Ovary (tissue), 9 donors: ENCODE results near the gene KREMEN1. TPM values are rescaled to one million over a fixed set of nuclear protein-coding genes. Genes with fewer than 3 reads are reported as not detected.

Source experiments
- DNase-seq, 5 donors: peaks; one replicate each; pipeline ENCODE4 v3.0.0-alpha.2; 2019 to 2020
- H3K27ac ChIP-seq, 2 donors: fragments of 200-600 bp; one replicate each; pipeline versions ENCODE4 v1.5.1 to v1.8.0; 2019 to 2022
- H3K27me3 ChIP-seq: fragments of 200-600 bp; one replicate; pipeline ENCODE4 v1.8.0; 2022
- H3K36me3 ChIP-seq: fragments of 200-600 bp; sonication (generic); one replicate; pipeline ENCODE4 v1.5.1; 2019
- H3K4me1 ChIP-seq: one replicate; pipeline ENCODE4 v1.8.1; 2013; ENCODE audit warnings: mild to moderate bottlenecking, moderate library complexity; ENCODE audit not compliant: insufficient read depth
- H3K4me3 ChIP-seq: fragments of 200-600 bp; sonication (generic); one replicate; pipeline ENCODE4 v1.5.1; 2017
- H3K9me3 ChIP-seq, 2 donors: fragments of 200-600 bp in 1 of 2; sonication (generic) in 1 of 2; one replicate each; pipeline versions ENCODE4 v1.5.1 to v1.8.1; 2013 to 2019; ENCODE audit warnings: mild to moderate bottlenecking in 1 of 2, moderate library complexity in 1 of 2
- EP300 ChIP-seq: sonication (generic); formaldehyde crosslinking; IDR thresholded peaks from one replicate; pipeline ENCODE4 v1.6.1; 2017; ENCODE audit warnings: antibody characterized with exemption
- POLR2A ChIP-seq: fragments of 450-650 bp; IDR thresholded peaks from one replicate; pipeline ENCODE4 v1.6.1; 2017; ENCODE audit warnings: antibody characterized with exemption, mild to moderate bottlenecking, moderate library complexity
- WGBS, 3 donors: extraction: QIAGEN DNeasy Blood & Tissue Kit in 1 of 3; methylation state at CpG; one replicate each; pipeline versions ENCODE4 v1.1.5 to v1.1.7; 2013 to 2017; 5-methylcytosine and 5-hydroxymethylcytosine counted together
- intact Hi-C, 4 donors: fragments of 100-400 bp; cut with DNase I; formaldehyde crosslinking; loops; one replicate each; pipeline versions ENCODE4 v1.11.0 to v1.15.1; 2022 to 2023
- polyA plus RNA-seq, 2 donors: library from polyadenylated mRNA; stranded (reverse); fragments of 200-250 nt in 1 of 2; fragments of 350-450 nt in 1 of 2; fragmentation: Illumina TruSeq in 1 of 2; extraction: RNeasy Lipid Tissue Mini Kit (QIAGEN cat#74804) in 1 of 2; gene quantifications; one replicate each; pipeline ENCODE4 v1.2.3, GENCODE V29; 2013 to 2014
- total RNA-seq, 7 donors: library from RNA; depleted of rRNA in 2 of 7; stranded (reverse); fragments of >200 nt in 2 of 7; fragmentation: NEBNext Ultra II Directional in 3 of 7; extraction: Animal tissue kit (Norgen Biotek cat#: 25700) in 3 of 7; gene quantifications; one replicate each; pipeline versions ENCODE4 v1.1.0 to v1.2.4, GENCODE V29; 2016 to 2023
- TF ChIP-seq, protein P1 (sequence below), 3 donors: fragments of 450-650 bp in 2 of 3; fragments of 200-600 bp in 1 of 3; IDR thresholded peaks; one replicate each; pipeline versions ENCODE4 v1.5.1 to v1.8.0; 2016 to 2022; ENCODE audit warnings: antibody characterized with exemption in 3 of 3, mild to moderate bottlenecking in 1 of 3
- donor health status: DM: no; HTN: no; CAD: no; lungs with moderate emphysema.
- donor health status: DM: no; HTN: no; CAD: no.
- donor health status: Bipolar disorder and iron deficiency.
- donor health status: DM: yes; HTN: yes; CAD: no.
- donor health status: DM: no; HTN: no; CAD: no.
- donor health status: DM: yes; HTN: yes; CAD: no.

The KREMEN1 gene
- total and polyA plus RNA-seq, 9 donors: 15.4 to 49.5 (median 35.6) TPM

DNA sequence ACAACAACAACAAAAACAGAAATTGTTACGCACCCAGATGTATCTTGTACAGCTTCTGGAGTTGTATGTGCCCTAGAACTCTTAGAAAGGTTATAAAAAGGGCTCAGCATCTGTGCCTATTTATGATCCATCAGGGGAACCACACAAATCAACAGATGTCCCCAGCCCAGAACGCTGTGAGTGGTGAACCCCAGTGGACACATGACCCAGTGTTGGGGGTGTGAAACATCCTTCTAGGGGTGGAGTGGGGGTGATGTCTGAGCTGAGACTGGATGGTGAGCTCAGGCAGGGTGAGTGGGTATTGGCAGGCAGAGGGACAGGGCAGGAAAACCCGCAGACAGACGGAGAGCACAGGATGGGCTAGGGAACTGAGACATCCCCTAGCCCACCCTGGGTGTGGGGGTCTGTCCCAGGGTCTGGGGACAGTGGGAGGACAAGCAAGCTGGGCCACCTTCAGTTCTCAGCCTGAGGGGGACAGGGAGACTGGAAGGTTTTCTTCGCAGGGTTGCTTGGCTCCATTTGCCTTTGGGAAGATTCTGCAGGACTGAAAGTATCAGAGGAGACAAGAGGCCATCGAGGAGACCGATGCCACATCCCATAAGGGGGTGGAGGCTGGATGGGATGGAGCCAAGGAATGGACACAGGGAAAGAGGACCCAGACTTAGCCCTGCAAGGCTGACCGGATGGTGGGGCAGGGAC, 127.0 kb downstream of the KREMEN1 start:
- Histone ChIP-seq H3K27ac (no peak overlapping the region), H3K9me3 (no peaks in the 10 kb centered on the region), H3K4me3 (no peak overlapping the region), H3K36me3 (no peaks in the 10 kb centered on the region), H3K27me3 (no peaks in the 10 kb centered on the region), H3K4me1 (no peaks in the 10 kb centered on the region)
- intact Hi-C loops: no loop called here
- TF ChIP-seq, protein P1, sequence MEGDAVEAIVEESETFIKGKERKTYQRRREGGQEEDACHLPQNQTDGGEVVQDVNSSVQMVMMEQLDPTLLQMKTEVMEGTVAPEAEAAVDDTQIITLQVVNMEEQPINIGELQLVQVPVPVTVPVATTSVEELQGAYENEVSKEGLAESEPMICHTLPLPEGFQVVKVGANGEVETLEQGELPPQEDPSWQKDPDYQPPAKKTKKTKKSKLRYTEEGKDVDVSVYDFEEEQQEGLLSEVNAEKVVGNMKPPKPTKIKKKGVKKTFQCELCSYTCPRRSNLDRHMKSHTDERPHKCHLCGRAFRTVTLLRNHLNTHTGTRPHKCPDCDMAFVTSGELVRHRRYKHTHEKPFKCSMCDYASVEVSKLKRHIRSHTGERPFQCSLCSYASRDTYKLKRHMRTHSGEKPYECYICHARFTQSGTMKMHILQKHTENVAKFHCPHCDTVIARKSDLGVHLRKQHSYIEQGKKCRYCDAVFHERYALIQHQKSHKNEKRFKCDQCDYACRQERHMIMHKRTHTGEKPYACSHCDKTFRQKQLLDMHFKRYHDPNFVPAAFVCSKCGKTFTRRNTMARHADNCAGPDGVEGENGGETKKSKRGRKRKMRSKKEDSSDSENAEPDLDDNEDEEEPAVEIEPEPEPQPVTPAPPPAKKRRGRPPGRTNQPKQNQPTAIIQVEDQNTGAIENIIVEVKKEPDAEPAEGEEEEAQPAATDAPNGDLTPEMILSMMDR (IDR thresholded peaks at IDR 0.05): no peak
- no peak for TF ChIP-seq EP300
- TF ChIP-seq POLR2A: no peak
- WGBS, 3 donors: 76 to 78% (median 78%) methylated on average over 8 of the region's 8 CpGs
- DNase-seq: no peak

DNA sequence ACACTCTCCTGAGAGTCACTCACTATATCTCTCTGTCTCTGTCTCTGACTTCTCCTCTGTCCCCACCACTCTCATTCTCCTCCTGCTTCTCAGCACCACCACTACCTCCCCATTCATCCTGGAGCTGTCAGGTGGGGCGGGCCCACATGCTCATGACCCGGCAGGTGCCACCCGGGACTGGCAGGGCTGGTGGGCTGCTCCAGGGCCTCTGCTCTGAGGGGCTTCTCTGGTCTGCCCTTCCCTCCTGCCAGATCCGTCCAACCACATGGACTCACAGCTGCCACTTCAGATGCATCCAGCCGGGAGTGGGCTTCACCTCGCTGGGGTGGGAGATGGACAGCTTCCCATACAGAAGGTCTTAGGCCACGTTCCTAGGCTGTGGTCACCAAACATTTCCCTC, 128.1 kb downstream of the KREMEN1 start:
- TF ChIP-seq, protein P1 (IDR thresholded peaks at IDR 0.05): no peak
- TF ChIP-seq EP300 (no peak), POLR2A (no peak)
- no peaks in the 10 kb centered on the region for H3K4me1 ChIP-seq
- DNase-seq: peak in 1 of 5 donors; percentile 25

DNA sequence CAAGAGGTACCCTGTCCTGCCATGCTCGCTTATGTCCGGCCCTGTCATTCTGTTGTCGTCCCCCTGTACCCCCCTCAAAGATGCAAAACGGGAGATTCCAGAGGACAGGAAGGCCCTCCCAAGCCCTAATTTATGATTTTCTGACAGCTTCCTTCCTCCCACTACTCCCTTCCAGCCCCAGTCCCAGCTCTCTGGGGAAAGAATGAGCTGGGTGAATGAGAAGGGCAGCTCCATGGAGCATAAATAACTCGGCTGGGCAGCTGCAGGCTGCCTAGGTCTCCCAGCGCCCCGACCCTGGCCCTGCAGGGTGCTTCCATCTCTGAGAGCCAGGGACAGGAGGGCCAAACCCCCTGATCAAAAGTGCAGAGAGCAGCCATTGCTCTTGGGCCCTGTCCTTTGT, 128.9 kb downstream of the KREMEN1 start:
- Histone ChIP-seq H3K27ac (no peak overlapping the region), H3K27me3 (no peaks in the 10 kb centered on the region), H3K9me3 (no peaks in the 10 kb centered on the region), H3K4me3 (no peak overlapping the region), H3K36me3 (no peaks in the 10 kb centered on the region), H3K4me1 (no peaks in the 10 kb centered on the region)
- intact Hi-C loops: no loop called here
- TF ChIP-seq, protein P1 (IDR thresholded peaks at IDR 0.05): no peak
- no peak for DNase-seq
- WGBS, 3 donors: 49 to 60% (median 59%) methylated on average over 7 of the region's 7 CpGs

More for the DNA sequence above, 128.1 kb downstream of the KREMEN1 start:
- WGBS, 3 donors: 89 to 94% (median 91%) methylated on average over 7 of the region's 7 CpGs
- Histone ChIP-seq H3K4me3 (no peak overlapping the region), H3K36me3 (no peaks in the 10 kb centered on the region), H3K27me3 (no peaks in the 10 kb centered on the region), H3K27ac (no peak overlapping the region), H3K9me3 (no peaks in the 10 kb centered on the region)
- intact Hi-C loops: no loop called here

DNA sequence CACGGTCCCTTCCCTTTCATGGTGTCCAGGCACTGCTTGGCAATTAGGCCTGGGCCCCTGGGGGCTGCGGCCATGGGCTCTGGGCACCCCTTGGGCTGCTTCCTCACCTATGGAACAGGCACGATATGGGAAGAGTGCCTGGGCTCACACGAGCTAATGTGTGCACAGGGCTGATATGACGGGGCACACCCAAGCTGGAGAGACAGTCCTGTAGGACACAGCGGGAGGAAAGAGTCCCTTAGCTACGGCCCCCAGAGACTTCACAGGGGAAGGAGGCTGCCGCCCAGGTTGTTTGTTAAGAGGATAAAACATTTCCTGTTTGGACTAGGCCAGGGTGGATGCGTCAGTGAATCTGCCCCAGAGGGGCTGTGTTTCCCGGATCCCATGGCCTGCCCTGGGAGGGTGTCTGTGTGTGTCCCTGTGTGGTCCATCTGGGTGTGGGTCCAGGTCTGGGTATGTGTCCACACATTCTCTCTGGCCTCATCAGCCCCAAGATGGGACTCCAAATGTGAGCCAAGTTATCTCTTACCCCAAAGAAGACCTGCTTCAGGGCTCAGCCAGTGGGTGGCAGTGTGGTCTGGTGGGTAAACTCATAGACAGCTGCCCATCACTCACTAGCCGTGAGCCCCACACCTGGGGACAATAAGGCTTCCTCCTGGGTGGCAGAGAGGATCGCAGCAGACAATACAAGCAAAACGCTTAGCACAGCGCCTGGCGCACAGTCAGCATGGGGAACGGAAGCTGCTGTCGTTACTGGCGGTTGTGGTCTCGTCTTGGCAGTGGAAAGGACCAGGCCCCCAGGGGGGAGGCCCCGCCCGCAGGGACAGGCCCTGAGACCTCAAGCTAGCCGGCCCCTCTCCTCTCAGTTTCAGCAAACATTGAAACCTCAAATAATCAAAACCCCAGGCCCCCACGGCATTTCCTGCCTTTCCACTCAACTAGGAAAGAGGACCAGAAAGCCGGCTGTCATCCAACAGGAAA, 129.7 kb downstream of the KREMEN1 start:
- Histone ChIP-seq H3K27me3 (no peaks in the 10 kb centered on the region), H3K9me3 (no peaks in the 10 kb centered on the region), H3K27ac (no peak overlapping the region), H3K4me1 (no peaks in the 10 kb centered on the region), H3K36me3 (no peaks in the 10 kb centered on the region), H3K4me3 (no peak overlapping the region)
- 65 to 75% (median 70%) methylated on average over 24 of the region's 24 CpGs for WGBS, 3 donors
- peak in 1 of 5 donors; percentile 47 for DNase-seq
- TF ChIP-seq, protein P1 (IDR thresholded peaks at IDR 0.05): no peak
- TF ChIP-seq EP300 (no peak), POLR2A (no peak)
- intact Hi-C loops: no loop called here
